Nephron progenitor cell (in vitro differentiated cells): ENCODE results near the gene ESRRG.

Source experiments
- DNase-seq: peaks from one replicate; pipeline ENCODE4 v3.0.0; 2021
- H3K27ac Mint-ChIP-seq: 2 replicates; pipeline ENCODE4 v1.8.0; 2021; ENCODE audit warnings: mild to moderate bottlenecking, moderate library complexity, mixed read lengths
- H3K27me3 Mint-ChIP-seq: 2 replicates; pipeline ENCODE4 v1.8.0; 2021; ENCODE audit warnings: mild to moderate bottlenecking, low read depth, mixed read lengths; ENCODE audit not compliant: poor library complexity
- H3K36me3 Mint-ChIP-seq: 2 replicates; pipeline ENCODE4 v1.8.0; 2021; ENCODE audit warnings: low read depth, mixed read lengths
- H3K4me1 Mint-ChIP-seq: 2 replicates; pipeline ENCODE4 v1.8.0; 2021; ENCODE audit warnings: mixed read lengths
- H3K4me3 Mint-ChIP-seq: 2 replicates; pipeline ENCODE4 v1.8.0; 2021; ENCODE audit warnings: mild to moderate bottlenecking, moderate library complexity, mixed read lengths
- H3K9me3 Mint-ChIP-seq: 2 replicates; pipeline ENCODE4 v1.8.0; 2021; ENCODE audit warnings: mild to moderate bottlenecking, moderate library complexity, mixed read lengths
- CTCF ChIP-seq: fragments of 200-600 bp; sonication (generic); IDR thresholded peaks from 2 replicates; pipeline ENCODE4 v1.5.0; 2021; ENCODE audit warnings: antibody characterized with exemption

Gene ESRRG

GRCh38 chr1:216555653-216556052 is 167.6 kb downstream of the ESRRG start:
- Mint-ChIP-seq H3K4me3 (no peak overlapping the region), H3K4me1 (no peaks in the 10 kb centered on the region)
- no peak for TF ChIP-seq CTCF

GRCh38 chr1:216554934-216555333 is 168.3 kb downstream of the ESRRG start:
- no peaks in the 10 kb centered on the region for H3K27me3 Mint-ChIP-seq
- H3K27ac Mint-ChIP-seq = no peak overlapping the region
- H3K4me1 Mint-ChIP-seq = no peaks in the 10 kb centered on the region
- no peaks in the 10 kb centered on the region for H3K9me3 Mint-ChIP-seq
- TF ChIP-seq CTCF = no peak
- H3K4me3 Mint-ChIP-seq = no peak overlapping the region
- H3K36me3 Mint-ChIP-seq = no peaks in the 10 kb centered on the region
- DNase-seq = no peak

More at GRCh38 chr1:216555653-216556052, 167.6 kb downstream of the ESRRG start:
- DNase-seq = no peak
- no peaks in the 10 kb centered on the region for H3K36me3 Mint-ChIP-seq
- H3K9me3 Mint-ChIP-seq = no peaks in the 10 kb centered on the region
- H3K27me3 Mint-ChIP-seq = no peaks in the 10 kb centered on the region
- no peak overlapping the region for H3K27ac Mint-ChIP-seq

- no peak for TF ChIP-seq CTCF
- no peaks in the 10 kb centered on the region for H3K27me3 Mint-ChIP-seq
- no peak for DNase-seq
- H3K36me3 Mint-ChIP-seq = no peaks in the 10 kb centered on the region
- no peaks in the 10 kb centered on the region for H3K9me3 Mint-ChIP-seq
- no peak overlapping the region for H3K27ac Mint-ChIP-seq
- no peak overlapping the region for H3K4me3 Mint-ChIP-seq
- H3K4me1 Mint-ChIP-seq = no peaks in the 10 kb centered on the region
These were observed 169.5 kb downstream of the ESRRG start for GRCh38 chr1:216553766-216554165.

GRCh38 chr1:216553040-216553439 is 170.2 kb downstream of the ESRRG start:
- TF ChIP-seq CTCF = no peak
- H3K36me3 Mint-ChIP-seq = no peaks in the 10 kb centered on the region
- no peaks in the 10 kb centered on the region for H3K4me1 Mint-ChIP-seq
- H3K27me3 Mint-ChIP-seq = no peaks in the 10 kb centered on the region
- no peak overlapping the region for H3K27ac Mint-ChIP-seq
- H3K4me3 Mint-ChIP-seq = no peak overlapping the region
- H3K9me3 Mint-ChIP-seq = no peaks in the 10 kb centered on the region
- DNase-seq = no peak

GRCh38 chr1:216549796-216550195 is 173.4 kb downstream of the ESRRG start:
- Mint-ChIP-seq H3K4me1 (no peaks in the 10 kb centered on the region), H3K9me3 (no peaks in the 10 kb centered on the region), H3K27ac (no peak overlapping the region), H3K27me3 (no peaks in the 10 kb centered on the region), H3K4me3 (no peak overlapping the region), H3K36me3 (no peaks in the 10 kb centered on the region)
- no peak for DNase-seq
- no peak for TF ChIP-seq CTCF

- H3K27ac Mint-ChIP-seq = no peak overlapping the region
- no peak overlapping the region for H3K4me3 Mint-ChIP-seq
- TF ChIP-seq CTCF = no peak
- no peaks in the 10 kb centered on the region for H3K4me1 Mint-ChIP-seq
- no peaks in the 10 kb centered on the region for H3K27me3 Mint-ChIP-seq
- no peak for DNase-seq
- no peaks in the 10 kb centered on the region for H3K9me3 Mint-ChIP-seq
- no peaks in the 10 kb centered on the region for H3K36me3 Mint-ChIP-seq
These were observed 180.5 kb downstream of the ESRRG start for GRCh38 chr1:216542741-216543140.
